Measurements from ENCODE around the gene RANBP9. TPM values are rescaled to one million over a fixed set of nuclear protein-coding genes. Genes with fewer than 3 reads are reported as not detected.

The RANBP9 gene
- total and polyA plus RNA-seq, 2 experiments from 2014 or later = 12.1 to 31.8 TPM

- Mint-ChIP-seq H3K4me3 (no peak overlapping the region), H3K4me1 (peaks cover 2% of the 10 kb centered on the region; the same call in 1 of the 3 replicates), H3K27me3 (ENCODE audit: insufficient read depth, low read depth, poor library complexity) (no peaks in the 10 kb centered on the region), H3K9me3 (peaks cover 2% of the 10 kb centered on the region; the same call in 2 of the 3 replicates), H3K27ac (no peak overlapping the region), H3K36me3 (ENCODE audit: low read depth) (peaks cover 2% of the 10 kb centered on the region; the same call in 1 of the 3 replicates)
- H3K4me1 ChIP-seq (ENCODE audit: insufficient read depth) = no peaks in the 10 kb centered on the region
- H3K4me2 ChIP-seq = no peak overlapping the region
- no peaks in the 10 kb centered on the region for H3K79me2 ChIP-seq (replicated peaks; ENCODE audit: insufficient read depth)
- no peak overlapping the region for H3K27ac ChIP-seq (ENCODE audit: low read depth)
- H3K9me2 ChIP-seq (ENCODE audit: insufficient read depth) = no peaks in the 10 kb centered on the region
- no peaks in the 10 kb centered on the region for H4K20me1 ChIP-seq (replicated peaks; ENCODE audit: insufficient read depth)
- DNase-seq (ENCODE audit: low spot score) (no peak), ATAC-seq (no peak)
- TF ChIP-seq REST (IDR thresholded peaks at IDR 0.05; ENCODE audit: unreplicated experiment) = no peak
- TF ChIP-seq ETS1 (IDR thresholded peaks at IDR 0.05) = no peak
- TF ChIP-seq JUNB (IDR thresholded peaks at IDR 0.05; ENCODE audit: unreplicated experiment) = no peak
- TF ChIP-seq ZNF114 (CRISPR knock-in tag; IDR thresholded peaks at IDR 0.05) = no peak
- TF ChIP-seq STAT1 (IDR thresholded peaks at IDR 0.05; ENCODE audit: unreplicated experiment) = no peak
- TF ChIP-seq ZNF462 (CRISPR knock-in tag; IDR thresholded peaks at IDR 0.05) = no peak
- TF ChIP-seq EZH2phosphoT487 (IDR thresholded peaks at IDR 0.05; ENCODE audit: unreplicated experiment) = no peak
- TF ChIP-seq CTCF (conservative IDR thresholded peaks at IDR 0.05; ENCODE audit: low read depth in 2 of 2) = no peak
- TF ChIP-seq CREB1 (CRISPR knock-in tag; IDR thresholded peaks at IDR 0.05; ENCODE audit: low read depth) = no peak
- no peak for TF ChIP-seq ZNF331 (CRISPR knock-in tag; IDR thresholded peaks at IDR 0.05; ENCODE audit: low read depth)
- TF ChIP-seq EZH2 (IDR thresholded peaks at IDR 0.05; ENCODE audit: low read depth, unreplicated experiment) = no peak
- TF ChIP-seq POLR2AphosphoS5 (IDR thresholded peaks at IDR 0.05; ENCODE audit: low read depth) = no peak
- TF ChIP-seq NANOG (IDR thresholded peaks at IDR 0.05; ENCODE audit: borderline replicate concordance) = no peak
- H3K27me3 ChIP-seq (ENCODE audit: insufficient read depth) = no peaks in the 10 kb centered on the region
- no peaks in the 10 kb centered on the region for H3F3A ChIP-seq (replicated peaks; ENCODE audit: low read depth)
- H2AFZ ChIP-seq = no peak overlapping the region
- H3K4me3 ChIP-seq = no peak overlapping the region
- H3K36me3 ChIP-seq (ENCODE audit: insufficient read depth) = no peaks in the 10 kb centered on the region
These were observed 11.2 kb upstream of the RANBP9 start for GRCh38 chr6:13722880-13723279.
